HFFc6 (cell line): ENCODE measurements around the gene SLC44A3. TPM values are rescaled to one million over a fixed set of nuclear protein-coding genes. Genes with fewer than 3 reads are reported as not detected.
A peak's percentile ranks its signal among the peaks of the same experiment; 100 is the strongest.

Experiments
- DNase-seq: peaks from one replicate; pipeline ENCODE4 v3.0.0-alpha.2; 2018
- H3K27ac Mint-ChIP-seq: 2 replicates; pipeline ENCODE4 v1.8.0; 2020; ENCODE audit warnings: mild to moderate bottlenecking, mixed read lengths
- H3K27me3 Mint-ChIP-seq: 2 replicates; pipeline ENCODE4 v1.8.0; 2021; ENCODE audit warnings: mild to moderate bottlenecking, moderate library complexity, mixed read lengths; ENCODE audit not compliant: insufficient read depth
- H3K36me3 Mint-ChIP-seq: 2 replicates; pipeline ENCODE4 v1.8.0; 2021; ENCODE audit warnings: low read depth, mixed read lengths
- H3K4me1 Mint-ChIP-seq: 2 replicates; pipeline ENCODE4 v1.8.0; 2020; ENCODE audit warnings: low read depth, mixed read lengths
- H3K4me3 Mint-ChIP-seq: 2 replicates; pipeline ENCODE4 v1.8.0; 2020; ENCODE audit warnings: mild to moderate bottlenecking, moderate library complexity, mixed read lengths
- H3K9me3 Mint-ChIP-seq: 2 replicates; pipeline ENCODE4 v1.8.0; 2020; ENCODE audit warnings: mild to moderate bottlenecking, mixed read lengths
- total RNA-seq, 6 experiments: library from RNA; stranded (reverse); fragmentation: NEBNext Ultra II Directional; extraction: Animal tissue kit (Norgen Biotek cat#: 25700); gene quantifications; 2 replicates in 1 of 6; 3 replicates in 5 of 6; pipeline ENCODE4 v1.2.3, GENCODE V29; 2021
- TF ChIP-seq, protein P1 (sequence below): fragments of 200-600 bp; sonication (generic); IDR thresholded peaks from 2 replicates; pipeline ENCODE4 v1.5.0; 2021; ENCODE audit warnings: antibody characterized with exemption, mild to moderate bottlenecking

SLC44A3 gene
- total RNA-seq, 6 experiments from 2014 or later: 0.62 to 1.8 (median 0.73) TPM

DNA sequence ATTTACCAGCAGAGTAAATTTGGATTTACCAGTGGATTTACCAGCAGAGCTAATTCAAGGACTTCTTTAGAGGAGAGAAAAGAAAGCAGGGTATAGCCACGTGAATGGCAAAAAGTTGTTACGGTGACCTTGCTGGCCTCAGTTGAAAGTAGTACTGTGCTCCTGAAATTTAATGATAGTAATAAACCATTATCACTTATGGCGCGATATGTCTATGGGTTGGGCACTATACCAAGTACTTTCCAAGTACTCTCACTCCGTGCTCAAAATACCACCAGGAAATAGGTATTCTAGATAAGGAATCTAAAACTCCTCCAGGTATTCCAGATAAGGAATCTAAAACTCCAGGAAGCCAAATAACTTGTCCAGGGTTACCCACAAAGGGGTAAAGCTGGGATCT lies 35.8 kb downstream of the SLC44A3 start:
- TF ChIP-seq, protein P1, sequence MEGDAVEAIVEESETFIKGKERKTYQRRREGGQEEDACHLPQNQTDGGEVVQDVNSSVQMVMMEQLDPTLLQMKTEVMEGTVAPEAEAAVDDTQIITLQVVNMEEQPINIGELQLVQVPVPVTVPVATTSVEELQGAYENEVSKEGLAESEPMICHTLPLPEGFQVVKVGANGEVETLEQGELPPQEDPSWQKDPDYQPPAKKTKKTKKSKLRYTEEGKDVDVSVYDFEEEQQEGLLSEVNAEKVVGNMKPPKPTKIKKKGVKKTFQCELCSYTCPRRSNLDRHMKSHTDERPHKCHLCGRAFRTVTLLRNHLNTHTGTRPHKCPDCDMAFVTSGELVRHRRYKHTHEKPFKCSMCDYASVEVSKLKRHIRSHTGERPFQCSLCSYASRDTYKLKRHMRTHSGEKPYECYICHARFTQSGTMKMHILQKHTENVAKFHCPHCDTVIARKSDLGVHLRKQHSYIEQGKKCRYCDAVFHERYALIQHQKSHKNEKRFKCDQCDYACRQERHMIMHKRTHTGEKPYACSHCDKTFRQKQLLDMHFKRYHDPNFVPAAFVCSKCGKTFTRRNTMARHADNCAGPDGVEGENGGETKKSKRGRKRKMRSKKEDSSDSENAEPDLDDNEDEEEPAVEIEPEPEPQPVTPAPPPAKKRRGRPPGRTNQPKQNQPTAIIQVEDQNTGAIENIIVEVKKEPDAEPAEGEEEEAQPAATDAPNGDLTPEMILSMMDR: no peak
- Mint-ChIP-seq H3K36me3 (no peaks in the 10 kb centered on the region), H3K4me3 (no peak overlapping the region), H3K4me1 (peaks cover 12% of the 10 kb centered on the region; the same call in 1 of the 2 replicates), H3K9me3 (no peaks in the 10 kb centered on the region), H3K27ac (no peak overlapping the region), H3K27me3 (no peaks in the 10 kb centered on the region)
- no peak for DNase-seq

DNA sequence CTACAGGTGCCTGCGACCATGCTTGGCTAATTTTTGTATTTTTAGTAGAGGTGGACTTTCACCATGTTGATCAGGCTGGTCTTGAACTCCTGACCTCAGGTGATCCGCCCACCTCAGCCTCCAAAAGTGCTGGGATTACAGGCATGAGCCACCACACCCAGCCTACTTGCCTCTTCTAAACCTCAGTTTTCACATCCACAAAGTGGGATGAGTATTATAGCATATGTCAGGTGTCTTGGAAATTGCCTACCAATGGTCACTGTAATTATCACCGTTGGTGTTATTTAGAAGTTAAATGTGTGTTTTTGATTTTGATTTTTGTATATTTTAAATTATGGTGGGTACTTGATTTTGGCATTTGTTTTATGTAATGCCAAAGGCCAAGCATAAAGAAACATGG lies 36.7 kb downstream of the SLC44A3 start:
- Mint-ChIP-seq H3K4me1 (peaks cover 14% of the 10 kb centered on the region; the same call in 1 of the 2 replicates), H3K4me3 (no peak overlapping the region), H3K36me3 (no peaks in the 10 kb centered on the region), H3K27me3 (no peaks in the 10 kb centered on the region), H3K27ac (no peak overlapping the region), H3K9me3 (no peaks in the 10 kb centered on the region)
- TF ChIP-seq, protein P1: no peak
- no peak for DNase-seq

DNA sequence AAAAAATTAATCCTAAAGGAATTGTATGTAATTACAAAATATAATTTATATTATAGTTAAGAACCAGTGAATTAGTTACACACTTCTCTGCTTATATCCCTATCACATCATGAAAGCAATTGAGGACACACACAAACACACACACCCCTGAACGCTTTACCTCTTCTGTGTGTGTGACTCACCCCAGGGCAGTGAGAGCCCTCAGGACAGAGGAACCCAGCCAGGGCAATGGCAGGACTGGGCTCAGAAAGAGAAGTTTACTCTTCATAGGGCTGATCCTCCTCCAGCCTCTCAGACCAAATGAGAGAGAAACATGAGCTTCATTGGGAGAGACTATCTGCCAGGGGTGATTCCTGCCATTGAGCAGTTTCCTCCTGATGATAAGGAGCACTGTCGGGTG lies 38.1 kb downstream of the SLC44A3 start:
- H3K36me3 Mint-ChIP-seq: no peaks in the 10 kb centered on the region
- H3K27me3 Mint-ChIP-seq: no peaks in the 10 kb centered on the region; the same call in 1 of the 2 replicates
- peak; percentile 48 for DNase-seq
- no peaks in the 10 kb centered on the region for H3K9me3 Mint-ChIP-seq
- no peak overlapping the region for H3K27ac Mint-ChIP-seq
- no peak overlapping the region for H3K4me3 Mint-ChIP-seq
- peaks cover 28% of the 10 kb centered on the region for H3K4me1 Mint-ChIP-seq
- TF ChIP-seq, protein P1: no peak

DNA sequence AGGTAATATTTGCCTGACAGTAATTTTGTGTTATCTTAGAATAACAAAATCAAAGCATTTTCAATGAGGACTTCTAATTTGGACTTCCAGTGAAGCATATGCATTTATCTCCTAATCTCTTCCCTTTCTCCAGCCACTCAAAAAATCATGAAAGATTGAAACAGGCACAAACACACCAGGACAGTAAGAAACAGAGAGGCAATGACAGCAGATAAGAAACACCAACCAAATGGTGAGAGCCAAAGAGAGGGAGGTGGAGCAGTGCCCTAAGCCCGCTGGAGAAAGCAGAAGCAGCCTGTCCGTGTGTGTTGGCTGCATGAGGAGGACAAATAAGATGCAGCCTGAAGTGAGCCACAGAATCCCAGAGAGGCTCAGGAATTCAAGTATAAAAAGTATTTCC lies 39.0 kb downstream of the SLC44A3 start:
- no peak for DNase-seq
- H3K4me3 Mint-ChIP-seq: no peak overlapping the region
- no peaks in the 10 kb centered on the region for H3K36me3 Mint-ChIP-seq
- H3K27me3 Mint-ChIP-seq: no peaks in the 10 kb centered on the region; the same call in 1 of the 2 replicates
- H3K9me3 Mint-ChIP-seq: no peaks in the 10 kb centered on the region
- peaks cover 37% of the 10 kb centered on the region for H3K4me1 Mint-ChIP-seq
- H3K27ac Mint-ChIP-seq: no peak overlapping the region
- TF ChIP-seq, protein P1: no peak

DNA sequence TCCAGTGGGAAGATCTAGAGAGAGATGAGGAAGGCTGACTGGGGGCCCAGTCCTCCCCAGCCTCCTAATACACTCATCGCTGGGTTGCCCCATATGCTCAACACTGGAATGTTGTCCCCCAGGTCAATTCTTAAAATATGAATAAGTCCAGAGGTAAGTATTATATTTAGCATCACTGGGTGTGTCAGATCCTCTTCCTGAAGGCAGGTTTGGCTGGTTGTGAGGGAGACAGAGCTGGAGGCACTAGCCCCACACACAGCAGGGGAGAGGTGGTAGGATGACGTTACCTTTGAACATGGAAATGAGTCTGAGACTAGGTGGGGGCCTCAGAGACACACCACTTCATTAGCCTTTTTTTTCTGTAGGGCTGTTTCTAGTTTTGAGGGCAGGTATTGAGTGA lies 42.6 kb downstream of the SLC44A3 start:
- H3K27ac Mint-ChIP-seq: peak overlapping the region; percentile 97
- H3K4me3 Mint-ChIP-seq: no peak overlapping the region

More for the DNA sequence above, 42.6 kb downstream of the SLC44A3 start:
- Mint-ChIP-seq H3K4me1 (peaks cover 70% of the 10 kb centered on the region), H3K9me3 (no peaks in the 10 kb centered on the region), H3K36me3 (no peaks in the 10 kb centered on the region), H3K27me3 (no peaks in the 10 kb centered on the region; the same call in 1 of the 2 replicates)
- no peak for DNase-seq
- TF ChIP-seq, protein P1: no peak
